ENCODE data around the gene NXF1. TPM values are rescaled to one million over a fixed set of nuclear protein-coding genes. Genes with fewer than 3 reads are reported as not detected.

NXF1 gene
- total RNA-seq, 1 donor from 2014 or later = 93.2 TPM

DNA sequence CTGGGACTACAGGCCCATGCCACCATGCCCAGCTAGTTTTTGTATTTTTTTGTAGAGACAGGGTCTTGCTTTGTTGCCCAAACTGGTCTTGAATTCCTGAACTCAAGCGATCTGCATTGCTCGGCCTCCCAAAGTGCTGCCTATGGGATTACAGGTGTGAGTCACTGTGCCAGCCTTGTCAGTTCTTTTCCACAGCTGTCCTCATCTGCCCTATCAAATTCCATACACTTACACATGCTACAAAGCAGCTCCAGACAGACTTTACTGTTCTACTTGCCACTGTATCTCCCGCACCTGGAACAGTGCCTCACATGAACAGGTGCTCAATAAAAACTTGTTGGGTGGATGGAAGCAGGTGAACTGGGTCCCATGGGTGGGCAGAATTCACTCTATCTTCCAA is 18.4 kb upstream of the NXF1 start:
- intact Hi-C loops (cut with DNase I) = no loop called here
- H3K4me3 ChIP-seq = no peak overlapping the region
- H3K27ac ChIP-seq = no peak overlapping the region
- H3K36me3 ChIP-seq = peaks cover 98% of the 10 kb centered on the region
- peaks cover 4% of the 10 kb centered on the region for H3K4me1 ChIP-seq
- TF ChIP-seq, protein P1, sequence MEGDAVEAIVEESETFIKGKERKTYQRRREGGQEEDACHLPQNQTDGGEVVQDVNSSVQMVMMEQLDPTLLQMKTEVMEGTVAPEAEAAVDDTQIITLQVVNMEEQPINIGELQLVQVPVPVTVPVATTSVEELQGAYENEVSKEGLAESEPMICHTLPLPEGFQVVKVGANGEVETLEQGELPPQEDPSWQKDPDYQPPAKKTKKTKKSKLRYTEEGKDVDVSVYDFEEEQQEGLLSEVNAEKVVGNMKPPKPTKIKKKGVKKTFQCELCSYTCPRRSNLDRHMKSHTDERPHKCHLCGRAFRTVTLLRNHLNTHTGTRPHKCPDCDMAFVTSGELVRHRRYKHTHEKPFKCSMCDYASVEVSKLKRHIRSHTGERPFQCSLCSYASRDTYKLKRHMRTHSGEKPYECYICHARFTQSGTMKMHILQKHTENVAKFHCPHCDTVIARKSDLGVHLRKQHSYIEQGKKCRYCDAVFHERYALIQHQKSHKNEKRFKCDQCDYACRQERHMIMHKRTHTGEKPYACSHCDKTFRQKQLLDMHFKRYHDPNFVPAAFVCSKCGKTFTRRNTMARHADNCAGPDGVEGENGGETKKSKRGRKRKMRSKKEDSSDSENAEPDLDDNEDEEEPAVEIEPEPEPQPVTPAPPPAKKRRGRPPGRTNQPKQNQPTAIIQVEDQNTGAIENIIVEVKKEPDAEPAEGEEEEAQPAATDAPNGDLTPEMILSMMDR (IDR thresholded peaks at IDR 0.05) = no peak
- H3K27me3 ChIP-seq (ENCODE audit: low read depth) = no peaks in the 10 kb centered on the region
- H3K9me3 ChIP-seq = no peaks in the 10 kb centered on the region
- no peak for DNase-seq
- ATAC-seq = no peak

DNA sequence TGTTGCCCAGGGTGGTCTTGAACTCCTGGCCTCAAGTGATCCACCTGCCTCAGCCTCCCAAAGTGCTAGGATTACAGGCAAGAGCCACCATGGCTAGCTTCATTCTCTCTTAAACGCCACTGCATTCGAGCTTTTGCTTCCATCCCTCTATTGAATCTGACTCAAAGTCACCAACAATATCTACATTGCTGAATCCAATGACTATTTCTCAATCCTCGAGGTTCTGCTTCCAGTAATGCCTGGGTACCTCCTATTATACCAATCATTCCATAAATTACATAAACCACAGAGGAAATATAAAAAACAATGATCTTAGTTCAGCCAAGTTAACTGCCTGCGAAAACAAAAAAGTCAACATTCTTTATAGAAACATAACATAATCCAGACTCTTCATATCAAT is 11.9 kb upstream of the NXF1 start:
- Histone ChIP-seq H3K4me1 (no peaks in the 10 kb centered on the region), H3K27me3 (ENCODE audit: low read depth) (no peaks in the 10 kb centered on the region), H3K4me3 (peak overlapping the region; percentile 4), H3K9me3 (no peaks in the 10 kb centered on the region), H3K36me3 (peaks cover 83% of the 10 kb centered on the region), H3K27ac (peak overlapping the region; percentile 32)
- no peak for DNase-seq
- no peak for ATAC-seq
- TF ChIP-seq, protein P1 (IDR thresholded peaks at IDR 0.05) = no peak
- intact Hi-C loops (cut with DNase I) = no loop called here

DNA sequence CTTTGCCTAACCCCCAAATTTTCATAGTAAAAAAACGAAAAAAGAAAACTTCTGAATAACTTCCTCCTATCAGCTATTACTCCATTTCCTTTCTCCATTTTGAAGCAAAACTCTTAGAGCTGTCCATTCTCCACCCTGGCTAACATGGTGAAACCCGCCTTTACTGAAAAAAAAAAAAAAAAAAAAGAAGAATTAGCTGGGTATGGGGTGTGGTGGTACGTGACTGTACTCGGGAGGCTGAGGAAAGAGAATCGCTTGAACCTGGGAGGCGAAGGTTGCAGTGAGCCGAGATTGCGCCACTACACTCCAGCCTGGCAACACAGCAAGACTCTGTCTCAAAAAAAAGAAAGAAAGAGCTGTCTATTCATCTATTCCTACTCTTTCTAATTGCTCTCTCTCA is 11.3 kb upstream of the NXF1 start:
- intact Hi-C loops (cut with DNase I) = no loop called here
- DNase-seq (peak; percentile 57), ATAC-seq (peak; percentile 64 to 70)
- Histone ChIP-seq H3K4me3 (peak overlapping the region; percentile 4), H3K36me3 (peaks cover 77% of the 10 kb centered on the region), H3K4me1 (no peaks in the 10 kb centered on the region), H3K9me3 (no peaks in the 10 kb centered on the region), H3K27ac (peak overlapping the region; percentile 32), H3K27me3 (ENCODE audit: low read depth) (no peaks in the 10 kb centered on the region)
- TF ChIP-seq, protein P1 (IDR thresholded peaks at IDR 0.05) = no peak

DNA sequence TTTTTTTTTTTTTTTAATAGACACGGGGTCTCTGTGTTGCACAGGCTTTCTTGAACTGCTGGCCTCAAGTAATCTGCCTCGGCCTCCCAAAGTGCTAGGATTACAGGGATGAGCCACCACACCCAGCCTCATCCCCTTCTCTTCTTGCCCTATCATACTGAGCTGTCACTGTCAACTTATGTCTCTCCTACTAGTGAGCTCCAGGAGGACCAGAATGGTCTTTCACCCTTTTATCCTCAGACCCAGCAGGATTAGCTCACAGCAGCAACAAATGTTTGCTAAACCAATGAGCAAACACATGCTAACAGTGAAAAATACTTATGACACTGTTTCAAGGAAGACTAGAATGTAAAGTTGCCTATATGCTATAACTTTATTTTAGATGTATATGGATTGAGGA is 6.4 kb upstream of the NXF1 start:
- TF ChIP-seq, protein P1 (IDR thresholded peaks at IDR 0.05) = no peak
- no peak for ATAC-seq
- intact Hi-C loops (cut with DNase I) = no loop called here
- Histone ChIP-seq H3K4me1 (no peaks in the 10 kb centered on the region), H3K36me3 (peaks cover 39% of the 10 kb centered on the region), H3K9me3 (no peaks in the 10 kb centered on the region), H3K4me3 (no peak overlapping the region), H3K27ac (no peak overlapping the region), H3K27me3 (ENCODE audit: low read depth) (no peaks in the 10 kb centered on the region)
- no peak for DNase-seq

DNA sequence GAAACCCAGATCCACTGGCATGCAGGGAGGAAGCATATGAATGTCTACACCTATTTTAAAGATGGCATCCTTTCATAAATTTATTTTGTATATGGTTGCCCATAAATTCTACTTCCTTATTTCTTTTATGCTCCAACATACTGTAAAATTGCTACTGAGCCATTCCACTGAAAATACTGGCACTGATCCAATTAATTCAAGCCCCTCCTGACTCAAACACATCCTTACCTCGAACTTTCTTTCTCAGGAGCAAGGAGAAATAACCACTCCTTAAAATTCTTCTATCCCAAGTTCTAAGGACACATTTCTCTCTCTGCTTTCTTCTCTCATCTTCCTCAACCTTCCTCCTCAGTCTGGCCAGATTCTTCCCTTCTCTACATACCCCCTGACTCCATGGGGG is 5.5 kb upstream of the NXF1 start:
- ATAC-seq = no peak
- Histone ChIP-seq H3K27me3 (ENCODE audit: low read depth) (no peaks in the 10 kb centered on the region), H3K4me1 (peaks cover 9% of the 10 kb centered on the region), H3K4me3 (no peak overlapping the region), H3K36me3 (peaks cover 33% of the 10 kb centered on the region), H3K27ac (no peak overlapping the region), H3K9me3 (no peaks in the 10 kb centered on the region)
- no peak for DNase-seq
- TF ChIP-seq, protein P1 (IDR thresholded peaks at IDR 0.05) = no peak
- intact Hi-C loops (cut with DNase I) = no loop called here

All from lower lobe of right lung (tissue), 2 donors.